Activated CD8-positive, alpha-beta memory T cell treated with anti-CD3 and anti-CD28 coated beads, Interleukin-2, amount 50 U/mL, for 48 hours (primary cell): ENCODE data around the gene FCN1.

Source experiments
- DNase-seq: peaks from one replicate; pipeline ENCODE4 v3.0.0-alpha.2; 2020

The FCN1 gene

GRCh38 chr9:134913041-134913712 is 4.5 kb downstream of the FCN1 start:
- DNase-seq = no peak

GRCh38 chr9:134912126-134912840 is 5.4 kb downstream of the FCN1 start:
- DNase-seq = no peak

DNA sequence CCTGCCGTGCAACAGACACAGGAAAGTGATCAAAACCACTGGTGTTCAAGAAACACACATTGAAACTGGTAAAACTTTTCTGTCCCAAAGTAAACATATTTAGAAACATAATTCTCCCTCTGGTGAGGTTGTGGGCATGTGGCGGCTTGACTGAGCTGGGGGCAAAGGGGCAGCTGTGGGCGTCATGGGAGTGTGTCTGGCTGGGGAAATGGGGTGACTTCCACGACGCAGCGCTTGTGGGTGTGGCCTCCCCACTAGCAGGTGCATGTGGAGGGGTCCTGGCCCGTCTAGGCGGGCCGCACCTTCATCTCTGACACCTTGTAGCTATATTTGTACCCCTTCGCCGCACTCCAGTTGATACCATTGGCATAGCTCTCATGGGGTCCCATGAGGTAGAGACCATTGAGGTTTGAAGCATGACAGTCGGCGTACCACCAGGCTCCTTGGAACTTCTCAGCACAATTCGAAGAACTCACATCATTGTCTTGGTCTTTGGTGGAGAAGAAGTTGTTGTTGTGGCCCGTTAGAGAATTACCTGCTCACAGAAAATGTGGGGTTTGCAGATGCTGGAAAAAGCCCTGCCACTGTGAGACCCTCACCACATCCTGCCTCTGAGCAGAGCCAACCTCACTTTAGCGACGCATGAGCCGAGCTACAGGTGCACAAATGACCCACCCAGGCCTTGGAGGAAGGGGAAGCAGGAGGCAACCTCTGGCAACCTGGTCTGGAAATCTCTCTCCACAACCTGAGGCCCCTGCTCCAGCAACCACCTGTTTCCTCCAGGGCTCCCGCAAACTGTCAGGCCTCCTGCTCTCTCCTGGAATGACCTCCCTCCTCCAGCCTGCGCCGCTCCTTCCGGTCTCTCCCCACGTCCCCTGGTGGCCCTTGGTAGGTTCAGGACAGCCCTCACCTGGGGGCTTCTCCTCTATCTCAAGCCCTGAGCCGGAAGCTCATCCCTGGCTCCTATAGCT is 7.9 kb downstream of the FCN1 start:
- no peak for DNase-seq

- DNase-seq = no peak
Measured at GRCh38 chr9:134908524-134909309, 9.0 kb downstream of the FCN1 start.

DNA sequence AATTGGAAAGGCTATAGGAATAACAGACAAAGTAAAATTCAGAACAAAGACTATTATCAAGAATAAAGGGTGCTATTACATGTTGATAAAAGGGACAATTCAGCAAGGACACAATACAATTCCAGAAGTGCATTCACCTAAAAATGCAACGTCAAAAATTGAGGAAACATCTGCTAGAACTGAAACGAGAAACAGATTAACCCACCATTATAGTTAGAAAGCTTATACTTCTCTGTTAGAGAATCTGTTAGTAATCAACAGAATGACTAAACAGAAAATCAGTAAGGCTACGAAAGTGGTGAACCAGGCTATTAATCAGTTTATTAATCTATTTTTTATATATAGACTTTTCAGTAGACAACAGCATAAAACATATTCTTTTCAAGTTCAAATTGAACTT is 14.8 kb downstream of the FCN1 start:
- no peak for DNase-seq

- no peak for DNase-seq
Measured at GRCh38 chr9:134899818-134900217, 17.9 kb downstream of the FCN1 start.

DNA sequence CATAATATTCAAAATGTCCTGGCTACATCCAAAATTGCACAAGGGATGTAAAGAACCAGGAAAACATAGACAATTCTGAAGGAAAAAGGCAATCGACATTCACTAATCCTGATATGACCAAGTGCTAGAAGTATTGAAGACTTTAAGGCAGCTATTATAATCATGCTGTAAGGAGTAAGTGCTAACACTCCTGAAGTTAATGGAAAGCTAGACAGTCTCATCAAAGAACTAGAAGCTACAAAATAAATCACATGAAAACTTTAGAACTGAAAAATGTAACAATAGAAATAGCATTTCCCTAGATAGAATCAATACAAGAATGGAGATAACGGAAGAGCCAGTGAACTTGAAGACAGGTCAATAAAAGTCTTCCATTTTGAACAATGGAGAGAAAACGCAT is 18.5 kb downstream of the FCN1 start:
- no peak for DNase-seq

DNA sequence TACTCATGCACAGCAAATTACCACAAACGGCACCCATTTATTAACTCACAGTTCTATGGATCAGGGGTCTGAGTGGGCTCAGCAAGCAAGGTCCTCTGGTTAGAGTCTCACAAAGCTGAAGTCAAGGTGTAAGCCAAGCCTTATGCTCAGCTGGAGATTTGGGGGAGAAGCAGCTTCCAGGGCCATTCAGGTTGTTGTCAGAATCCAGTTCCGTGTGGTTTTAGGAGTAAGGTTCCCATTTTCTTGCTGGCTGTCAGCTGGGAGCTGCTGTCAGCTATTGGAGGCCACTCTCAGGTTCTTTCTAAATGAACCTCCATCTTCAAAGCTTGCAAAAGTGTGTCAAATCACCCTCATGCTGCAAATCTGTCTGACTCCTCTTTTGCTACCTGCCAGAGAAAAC is 19.4 kb downstream of the FCN1 start:
- no peak for DNase-seq

- DNase-seq = no peak
Measured at GRCh38 chr9:134897584-134898170, 20.0 kb downstream of the FCN1 start.

GRCh38 chr9:134896834-134897583 is 20.7 kb downstream of the FCN1 start:
- DNase-seq = no peak

GRCh38 chr9:134895908-134896833 is 21.5 kb downstream of the FCN1 start:
- DNase-seq = peak; percentile 15

- DNase-seq = no peak
Measured at GRCh38 chr9:134895567-134895907, 22.2 kb downstream of the FCN1 start.

DNA sequence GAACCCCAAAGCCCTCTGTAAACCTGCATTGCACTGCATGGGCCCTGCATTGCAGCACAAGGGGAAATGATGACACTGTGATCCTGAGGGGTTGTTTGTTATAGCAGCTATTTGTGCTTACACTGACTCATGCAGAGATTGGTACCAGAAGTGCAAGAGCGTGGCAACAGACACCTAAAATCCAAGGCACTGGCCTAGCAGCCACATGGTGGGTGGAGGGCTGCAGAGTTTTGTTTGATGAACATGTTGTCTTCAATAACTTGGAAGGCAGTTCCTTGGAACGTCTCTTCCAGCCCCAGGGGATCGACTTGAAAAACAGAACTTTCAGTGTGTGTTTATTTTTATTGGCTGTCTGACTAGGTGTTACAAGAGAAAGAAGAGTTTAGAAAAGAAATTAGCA is 22.6 kb downstream of the FCN1 start:
- DNase-seq = peak; percentile 17

DNA sequence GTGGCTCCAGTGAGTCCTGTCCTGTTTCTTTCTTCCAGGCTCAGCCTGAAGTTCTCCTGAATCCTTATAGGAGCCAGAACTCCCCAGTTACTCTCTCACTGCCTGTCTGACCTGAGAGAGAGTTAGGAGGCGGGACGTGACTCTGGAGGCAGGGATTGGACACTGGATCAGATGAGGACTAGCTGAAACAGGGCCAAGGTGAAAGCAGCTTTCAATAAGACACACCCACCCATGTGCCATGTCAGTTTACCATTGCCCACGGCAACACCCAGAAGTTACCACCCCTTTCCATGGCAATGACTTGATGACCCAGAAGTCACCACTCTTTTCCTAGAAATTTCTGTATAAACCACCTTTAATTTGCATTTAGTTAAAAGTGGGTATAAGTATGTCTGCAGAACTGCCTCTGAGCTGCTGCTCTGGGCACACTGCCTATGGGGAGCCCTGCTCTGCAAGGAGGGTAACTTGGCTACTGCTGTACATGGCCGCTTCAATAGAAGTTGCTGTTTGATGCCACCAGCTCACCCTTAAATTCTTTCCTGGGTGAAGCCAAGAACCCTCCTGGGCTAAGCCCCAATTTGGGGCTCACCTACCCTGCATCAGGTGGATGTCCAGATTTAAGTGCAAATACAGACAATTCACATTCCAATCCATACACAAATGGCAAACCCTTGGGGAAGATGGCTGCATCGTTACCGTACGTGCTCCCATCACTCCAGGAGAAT is 23.4 kb downstream of the FCN1 start:
- no peak for DNase-seq

- DNase-seq = peak; percentile 8
Measured at GRCh38 chr9:134892820-134893420, 24.8 kb downstream of the FCN1 start.

GRCh38 chr9:134892221-134892620 is 25.5 kb downstream of the FCN1 start:
- DNase-seq = peak; percentile 23

DNA sequence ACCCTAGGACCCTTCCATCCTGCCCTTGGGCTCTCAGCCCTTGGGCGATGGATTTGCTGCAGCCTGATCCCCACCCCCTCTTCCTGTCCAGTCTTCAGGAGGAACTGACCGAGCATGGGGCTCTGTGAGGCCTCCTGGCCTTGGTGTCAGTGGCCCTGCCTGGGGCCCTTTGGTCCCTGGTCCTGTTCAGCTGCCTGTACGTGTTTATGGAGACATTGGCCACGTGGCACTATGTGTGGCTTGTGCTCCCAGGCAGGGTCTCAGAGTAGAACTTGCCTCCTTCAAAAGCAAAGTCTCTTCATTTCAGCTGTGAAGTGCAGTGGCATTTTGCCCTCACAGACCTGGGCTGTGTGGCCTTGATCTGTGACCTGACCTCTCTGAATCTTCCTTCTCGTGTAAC is 26.0 kb downstream of the FCN1 start:
- DNase-seq = peak; percentile 32

DNA sequence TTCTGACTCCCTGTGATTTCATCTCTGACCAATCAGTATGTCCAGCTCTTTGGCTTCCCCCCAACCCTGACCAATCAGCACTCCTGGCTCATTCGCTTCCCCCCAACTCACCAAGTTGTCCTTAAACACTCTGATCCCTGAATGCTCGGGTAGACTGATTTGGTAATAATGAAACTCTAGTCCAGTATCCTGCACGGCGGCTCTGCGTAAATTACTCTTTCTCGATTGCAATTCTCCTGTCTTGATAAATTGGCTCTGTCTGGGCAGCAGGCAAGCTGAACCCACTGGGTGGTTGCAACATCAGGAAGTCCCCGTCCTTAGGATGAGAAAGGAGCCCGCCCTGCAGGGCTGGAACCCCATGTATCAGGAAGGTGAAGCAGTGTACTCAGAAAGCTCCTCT is 26.7 kb downstream of the FCN1 start:
- DNase-seq = peak; percentile 23

DNA sequence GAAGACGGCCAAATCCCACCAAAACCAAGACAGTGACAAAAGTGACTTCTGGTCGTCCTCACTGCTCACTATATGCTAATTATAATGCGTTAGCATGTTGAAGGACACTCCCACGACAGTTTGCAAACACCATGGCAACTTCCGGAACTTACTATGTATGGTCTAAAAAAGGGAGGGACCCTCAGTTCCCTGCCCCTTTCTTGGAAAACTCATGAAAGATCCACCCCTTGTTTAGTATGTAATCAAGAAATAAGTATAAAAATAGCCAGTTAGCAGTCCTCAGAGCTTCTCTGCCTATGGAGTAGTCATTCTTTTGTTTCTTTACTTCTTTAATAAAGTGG is 27.6 kb downstream of the FCN1 start:
- DNase-seq = peak; percentile 25
